Measurements from ENCODE around the gene TRIM41. TPM values are rescaled to one million over a fixed set of nuclear protein-coding genes. Genes with fewer than 3 reads are reported as not detected.
A peak's percentile ranks its signal among the peaks of the same experiment; 100 is the strongest.

TRIM41 gene
- total and polyA plus RNA-seq, 9 of the 15 experiments (the other 6 are each of a cell fraction or from before 2014, with no cell fraction given) = 1.8 to 47.6 (median 20.9) TPM

- TF ChIP-seq AFF1 (IDR thresholded peaks at IDR 0.05; ENCODE audit: low read depth in 1 of 2, partially characterized antibody in 2 of 2) = peak in 1 of 2 experiments; percentile 89
- TF ChIP-seq, protein P1, sequence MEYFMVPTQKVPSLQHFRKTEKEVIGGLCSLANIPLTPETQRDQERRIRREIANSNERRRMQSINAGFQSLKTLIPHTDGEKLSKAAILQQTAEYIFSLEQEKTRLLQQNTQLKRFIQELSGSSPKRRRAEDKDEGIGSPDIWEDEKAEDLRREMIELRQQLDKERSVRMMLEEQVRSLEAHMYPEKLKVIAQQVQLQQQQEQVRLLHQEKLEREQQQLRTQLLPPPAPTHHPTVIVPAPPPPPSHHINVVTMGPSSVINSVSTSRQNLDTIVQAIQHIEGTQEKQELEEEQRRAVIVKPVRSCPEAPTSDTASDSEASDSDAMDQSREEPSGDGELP (CRISPR knock-in tag; IDR thresholded peaks at IDR 0.05; ENCODE audit: borderline replicate concordance) = peak; percentile 79
- peak; percentile 65; the same call in 1 of the 2 replicates for TF ChIP-seq ARID4B (CRISPR knock-in tag; IDR thresholded peaks at IDR 0.05)
- TF ChIP-seq ZNF174 (CRISPR knock-in tag; IDR thresholded peaks at IDR 0.05) = no peak
- TF ChIP-seq DEAF1 (CRISPR knock-in tag; IDR thresholded peaks at IDR 0.05) = 0 out of 2 replicates have a peak, but pooled peaks have one; percentile 11
- TF ChIP-seq ZNF121 (CRISPR knock-in tag; conservative IDR thresholded peaks at IDR 0.05) = no peak
- TF ChIP-seq MECOM (CRISPR knock-in tag; IDR thresholded peaks at IDR 0.05) = no peak
- TF ChIP-seq, protein P2, sequence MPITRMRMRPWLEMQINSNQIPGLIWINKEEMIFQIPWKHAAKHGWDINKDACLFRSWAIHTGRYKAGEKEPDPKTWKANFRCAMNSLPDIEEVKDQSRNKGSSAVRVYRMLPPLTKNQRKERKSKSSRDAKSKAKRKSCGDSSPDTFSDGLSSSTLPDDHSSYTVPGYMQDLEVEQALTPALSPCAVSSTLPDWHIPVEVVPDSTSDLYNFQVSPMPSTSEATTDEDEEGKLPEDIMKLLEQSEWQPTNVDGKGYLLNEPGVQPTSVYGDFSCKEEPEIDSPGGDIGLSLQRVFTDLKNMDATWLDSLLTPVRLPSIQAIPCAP (CRISPR knock-in tag; IDR thresholded peaks at IDR 0.05; ENCODE audit: borderline replicate concordance) = no peak
- peak; percentile 9; the same call in 1 of the 2 replicates for TF ChIP-seq CHD2 (IDR thresholded peaks at IDR 0.05; ENCODE audit: low read depth, low read length)
- TF ChIP-seq MTA3 (IDR thresholded peaks at IDR 0.05; ENCODE audit: borderline replicate concordance) = peak; percentile 71; the same call in 1 of the 2 replicates
- TF ChIP-seq CBX3 (IDR thresholded peaks at IDR 0.05; ENCODE audit: borderline replicate concordance in 1 of 2, low read length in 2 of 2) = peak in 1 of 2 experiments; percentile 41; a peak in 2 of 3 replicates
- TF ChIP-seq ZBED1 (IDR thresholded peaks at IDR 0.05) = peak; percentile 33; the same call in 1 of the 2 replicates
- TF ChIP-seq KDM2B (CRISPR knock-in tag; IDR thresholded peaks at IDR 0.05) = peak; percentile 46; the same call in 1 of the 2 replicates
- peak; percentile 74 for TF ChIP-seq CREM (IDR thresholded peaks at IDR 0.05; ENCODE audit: low read depth)
Measured at GRCh38 chr5:181221792-181222629, 1.1 kb upstream of the TRIM41 start (continued).

All from K562 (cell line).